Esophagus squamous epithelium (tissue), 4 donors: ENCODE results near the gene CNOT6L.

Experiments
- POLR2A ChIP-seq, 4 donors: fragments of 450-650 bp; IDR thresholded peaks; one replicate each; pipeline ENCODE4 v1.6.1; 2017; ENCODE audit warnings: antibody characterized with exemption in 4 of 4, mild to moderate bottlenecking in 4 of 4, moderate library complexity in 3 of 4
- TF ChIP-seq, protein P1 (sequence below), 6 experiments: fragments of 450-650 bp in 4 of 6; fragments of 200-600 bp in 2 of 6; sonication (generic) in 2 of 6; IDR thresholded peaks; one replicate each; pipeline ENCODE4 v1.5.1; 2016 to 2019; ENCODE audit warnings: antibody characterized with exemption in 6 of 6, mild to moderate bottlenecking in 4 of 6, moderate library complexity in 4 of 6

DNA sequence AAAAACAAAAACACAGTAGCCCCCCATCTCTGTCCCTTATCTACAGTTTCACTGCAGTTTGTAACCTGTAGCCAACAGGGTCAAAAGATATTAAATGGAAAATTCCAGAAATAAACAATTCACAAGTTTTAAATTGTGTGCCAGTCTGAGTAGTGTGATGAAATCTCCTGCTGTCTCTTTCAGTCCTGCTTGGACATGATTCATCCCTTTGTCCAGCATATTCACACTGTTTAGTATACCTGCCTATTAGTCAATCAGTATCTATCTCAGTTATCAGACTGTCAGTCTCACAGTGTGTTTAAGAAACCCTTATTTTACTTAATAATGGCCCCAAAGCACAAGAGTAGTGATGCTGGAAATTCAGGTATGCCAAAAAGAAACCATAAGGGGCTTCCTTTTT, 21.9 kb downstream of the CNOT6L start:
- TF ChIP-seq POLR2A (IDR thresholded peaks at IDR 0.05), result no peak
- TF ChIP-seq, protein P1, sequence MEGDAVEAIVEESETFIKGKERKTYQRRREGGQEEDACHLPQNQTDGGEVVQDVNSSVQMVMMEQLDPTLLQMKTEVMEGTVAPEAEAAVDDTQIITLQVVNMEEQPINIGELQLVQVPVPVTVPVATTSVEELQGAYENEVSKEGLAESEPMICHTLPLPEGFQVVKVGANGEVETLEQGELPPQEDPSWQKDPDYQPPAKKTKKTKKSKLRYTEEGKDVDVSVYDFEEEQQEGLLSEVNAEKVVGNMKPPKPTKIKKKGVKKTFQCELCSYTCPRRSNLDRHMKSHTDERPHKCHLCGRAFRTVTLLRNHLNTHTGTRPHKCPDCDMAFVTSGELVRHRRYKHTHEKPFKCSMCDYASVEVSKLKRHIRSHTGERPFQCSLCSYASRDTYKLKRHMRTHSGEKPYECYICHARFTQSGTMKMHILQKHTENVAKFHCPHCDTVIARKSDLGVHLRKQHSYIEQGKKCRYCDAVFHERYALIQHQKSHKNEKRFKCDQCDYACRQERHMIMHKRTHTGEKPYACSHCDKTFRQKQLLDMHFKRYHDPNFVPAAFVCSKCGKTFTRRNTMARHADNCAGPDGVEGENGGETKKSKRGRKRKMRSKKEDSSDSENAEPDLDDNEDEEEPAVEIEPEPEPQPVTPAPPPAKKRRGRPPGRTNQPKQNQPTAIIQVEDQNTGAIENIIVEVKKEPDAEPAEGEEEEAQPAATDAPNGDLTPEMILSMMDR (IDR thresholded peaks at IDR 0.05), result no peak
